TTC549 (cell line): ENCODE results near the gene BAHCC1.

Experiments
- FAIRE-seq: peaks from 2 replicates; lab custom pipeline; 2012; peaks lifted over from hg19 to GRCh38; lab: Jason Lieb, UNC

The BAHCC1 gene

DNA sequence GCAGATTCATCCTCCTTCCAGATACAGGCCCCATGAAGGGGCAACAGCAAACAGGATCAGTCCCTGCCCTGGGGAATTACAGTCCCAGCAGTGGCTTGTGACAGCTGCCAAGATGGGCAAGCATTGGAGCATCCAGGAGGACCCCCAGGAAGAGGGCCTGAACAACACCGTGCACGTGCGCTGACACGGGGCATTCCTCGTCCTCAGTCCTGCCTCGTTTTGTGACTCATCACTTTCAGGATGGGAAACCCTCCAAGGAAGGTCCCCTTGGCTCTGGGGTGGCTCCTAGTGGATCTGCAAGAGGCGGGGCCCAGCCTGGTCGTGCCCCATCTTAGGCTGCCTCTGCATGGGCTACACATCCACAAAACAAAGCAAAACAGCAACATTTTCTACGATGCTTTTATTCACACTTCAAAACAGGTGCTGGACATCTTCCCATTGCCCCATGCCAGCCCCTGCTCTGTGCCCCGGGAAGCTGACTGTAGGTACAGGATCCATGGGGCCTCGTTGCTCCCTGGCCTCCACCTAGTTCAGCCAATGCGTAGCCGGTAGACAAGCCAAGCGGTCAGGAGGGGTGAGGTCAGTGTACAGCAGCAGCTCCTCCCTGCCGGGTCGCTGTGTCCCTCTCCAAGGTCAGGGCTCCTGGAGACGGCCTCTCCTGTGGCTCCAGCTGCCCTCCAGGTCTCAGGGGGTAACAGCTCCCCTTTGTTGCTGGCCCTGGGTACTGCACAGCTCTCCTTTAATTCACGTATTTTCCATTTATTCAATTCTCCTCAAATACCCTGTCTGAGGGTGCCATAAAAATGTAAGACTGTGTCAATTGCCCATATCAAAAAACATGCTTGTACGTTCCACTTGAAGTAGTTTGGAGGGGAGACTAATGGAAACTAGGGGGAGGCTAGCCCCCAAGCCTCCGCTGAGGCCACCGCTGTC lies 85.1 kb downstream of the BAHCC1 start:
- no peak for FAIRE-seq

DNA sequence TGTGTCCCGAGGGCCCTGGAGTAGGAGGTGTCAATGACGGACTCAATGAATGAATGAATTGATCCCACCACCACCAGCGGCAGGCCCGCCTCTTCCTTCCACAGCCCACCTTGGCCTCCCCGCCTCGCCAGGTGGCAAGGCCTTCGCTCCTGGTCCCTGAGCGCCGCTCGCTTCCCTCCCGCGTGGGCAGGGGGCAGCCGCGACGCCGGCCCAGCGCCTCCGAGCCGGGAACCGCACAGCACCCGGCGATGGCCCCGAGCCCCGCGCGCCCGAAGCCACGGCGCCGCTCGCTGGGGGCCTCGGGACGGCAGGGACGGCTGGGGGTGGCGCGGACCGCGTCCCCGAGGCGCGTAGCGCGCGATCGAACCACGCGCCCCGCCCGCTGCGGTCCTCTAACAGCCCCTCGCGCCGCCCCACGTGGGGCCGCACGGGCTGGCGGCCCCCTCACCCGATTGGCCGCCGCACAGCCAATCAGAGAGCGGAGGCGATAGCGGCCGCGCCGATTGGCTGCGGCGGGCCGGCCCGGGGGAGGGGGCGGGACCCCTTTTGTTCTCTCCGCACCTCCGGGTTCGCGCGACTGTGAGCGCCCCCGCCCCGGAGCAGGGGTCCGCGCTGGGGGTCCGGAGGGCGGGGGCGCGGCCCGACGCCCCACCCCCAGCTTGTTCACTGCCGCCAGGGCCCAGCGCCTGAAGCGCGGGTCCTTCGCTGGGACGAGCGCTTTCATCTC lies 86.0 kb downstream of the BAHCC1 start:
- FAIRE-seq = no peak

DNA sequence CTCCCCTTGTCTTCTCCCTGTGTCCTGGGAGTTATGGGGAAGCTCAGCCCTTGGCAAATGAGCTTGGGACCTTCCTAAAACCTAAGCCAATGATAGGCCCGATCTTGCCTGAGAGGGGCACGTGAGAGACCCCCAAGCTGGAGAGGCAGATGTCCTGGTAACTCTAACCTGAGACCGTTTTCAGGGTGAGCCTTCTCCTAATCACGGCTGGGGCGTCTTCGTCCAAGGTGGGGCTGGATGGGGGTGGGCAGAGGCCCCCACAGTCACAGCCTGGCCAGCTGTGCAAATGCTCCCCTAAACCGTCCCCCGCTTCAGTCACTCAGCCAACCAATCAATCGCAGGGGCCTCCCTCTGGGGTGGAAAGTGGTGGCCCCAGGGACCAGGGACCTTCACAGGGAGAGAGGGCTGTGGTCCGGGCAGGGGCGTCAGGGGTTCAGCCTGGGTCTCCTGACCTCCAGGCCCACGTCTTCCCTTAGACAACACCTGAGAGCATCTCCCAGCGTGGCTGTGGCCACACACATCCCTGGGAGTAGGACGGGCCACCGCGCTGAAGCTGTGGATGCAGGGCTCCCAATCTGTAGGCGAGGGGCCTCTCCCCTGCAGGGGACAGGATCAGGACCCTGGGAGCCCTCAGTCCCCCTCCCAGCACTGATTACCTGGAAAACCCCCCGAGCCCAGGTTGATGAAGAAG lies 86.7 kb downstream of the BAHCC1 start:
- FAIRE-seq = no peak

GRCh38 chr17:81482673-81483072 lies 87.4 kb downstream of the BAHCC1 start:
- FAIRE-seq = no peak

DNA sequence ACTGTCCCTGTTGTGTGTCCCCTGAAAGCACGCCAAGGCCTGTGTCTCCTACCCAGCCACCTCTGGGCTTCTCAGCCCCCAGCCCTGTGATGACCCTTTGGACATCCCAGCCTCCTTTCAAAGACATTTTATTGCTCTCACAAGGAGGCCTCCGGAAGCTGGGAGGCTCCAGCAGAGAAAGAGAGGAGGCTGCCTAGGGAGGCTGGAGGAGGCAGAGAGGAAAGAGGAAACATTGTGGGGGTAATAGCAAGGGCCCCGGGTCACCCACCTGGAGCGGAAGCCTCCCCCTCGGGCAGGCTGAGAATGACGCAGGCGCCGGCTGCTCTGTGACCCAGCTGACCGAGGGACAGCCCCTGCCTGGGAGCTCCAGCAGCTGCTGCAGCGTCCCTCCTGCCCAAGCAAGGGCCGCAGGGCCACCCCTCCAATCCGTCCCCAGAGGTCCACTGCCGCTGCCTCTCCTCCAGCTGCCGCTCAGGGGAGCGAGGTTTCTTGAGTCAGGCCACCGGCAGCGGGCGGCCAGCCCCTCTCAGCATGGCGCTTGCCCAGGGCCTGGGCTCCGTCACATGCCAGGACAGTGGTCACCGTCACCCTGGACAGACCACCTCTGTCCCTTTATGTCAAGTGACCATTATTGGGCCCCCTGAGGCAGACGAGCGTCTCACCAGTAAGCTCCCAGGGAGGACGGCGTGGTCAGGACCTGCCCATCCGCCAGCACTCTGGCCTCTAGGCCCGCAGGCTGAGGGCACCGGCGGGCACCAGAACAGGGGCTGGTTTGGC lies 88.0 kb downstream of the BAHCC1 start:
- no peak for FAIRE-seq

DNA sequence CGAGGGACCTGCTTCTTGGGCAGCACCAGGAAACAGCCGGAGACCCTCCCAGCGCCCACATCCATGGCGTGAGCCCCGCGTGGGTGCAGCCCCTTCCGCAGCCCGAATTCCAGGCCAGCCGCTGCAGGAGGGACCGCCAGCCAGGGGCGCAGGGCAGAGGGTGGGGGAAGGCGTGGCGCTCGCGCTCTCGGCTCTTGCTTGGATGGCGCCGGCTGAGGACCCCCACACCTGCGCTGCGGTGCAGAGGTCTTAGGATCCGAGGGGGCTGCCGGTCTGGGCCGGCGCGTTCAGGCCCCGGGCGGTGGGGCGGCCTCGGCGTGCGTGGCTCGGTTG lies 88.6 kb downstream of the BAHCC1 start:
- no peak for FAIRE-seq

- FAIRE-seq = no peak
Measured at GRCh38 chr17:81484195-81484979, 89.1 kb downstream of the BAHCC1 start.

GRCh38 chr17:81486199-81486810 lies 91.0 kb downstream of the BAHCC1 start:
- FAIRE-seq = no peak

DNA sequence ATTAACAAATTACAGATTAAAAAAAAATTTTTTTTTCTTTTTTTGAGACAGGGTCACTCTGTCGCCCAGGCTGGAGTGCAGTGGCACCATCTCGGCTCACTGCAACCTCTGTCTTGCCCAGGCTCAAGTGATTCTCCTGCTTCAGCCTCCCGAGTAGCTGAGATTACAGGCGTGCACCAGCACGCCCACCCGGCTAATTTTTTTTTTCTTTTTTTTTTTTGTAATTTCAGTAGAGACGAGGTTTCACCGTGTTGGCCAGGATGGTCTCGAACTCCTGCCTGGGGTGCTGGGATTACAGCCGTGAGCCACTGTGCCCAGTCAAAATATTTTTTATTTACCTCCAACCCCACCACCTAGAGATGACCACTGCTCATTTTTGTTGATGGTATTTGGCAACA lies 91.8 kb downstream of the BAHCC1 start:
- FAIRE-seq = no peak

GRCh38 chr17:81487487-81488275 lies 92.4 kb downstream of the BAHCC1 start:
- no peak for FAIRE-seq

DNA sequence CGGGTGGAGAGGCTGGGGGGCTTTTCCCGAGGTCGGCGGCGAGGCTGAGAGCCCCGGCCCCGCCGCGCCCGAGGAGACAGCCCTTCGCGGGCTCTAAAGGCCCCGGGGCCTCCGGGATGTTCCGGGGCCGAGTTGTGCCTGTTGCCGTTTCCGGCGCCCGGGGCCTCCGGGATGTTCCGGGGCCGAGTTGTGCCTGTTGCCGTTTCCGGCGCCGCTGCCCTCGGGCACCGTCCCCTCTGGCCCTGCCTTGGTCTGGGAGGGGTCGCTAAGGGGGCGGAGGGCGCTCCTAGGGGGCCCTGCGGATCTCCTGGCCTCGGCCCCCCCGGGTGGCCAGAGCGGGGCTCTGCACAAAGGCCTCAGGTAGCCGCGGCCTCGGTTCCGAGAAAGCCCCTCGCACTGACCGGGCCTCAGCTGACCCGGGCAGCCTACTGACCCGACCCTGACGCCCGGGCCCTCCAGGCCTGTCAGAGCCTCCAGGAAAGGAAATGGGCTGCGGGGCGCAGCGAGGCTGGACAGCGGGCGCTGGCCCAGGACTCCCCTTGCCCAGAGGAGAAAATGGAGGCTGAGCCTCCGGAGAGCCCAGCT lies 93.1 kb downstream of the BAHCC1 start:
- no peak for FAIRE-seq

DNA sequence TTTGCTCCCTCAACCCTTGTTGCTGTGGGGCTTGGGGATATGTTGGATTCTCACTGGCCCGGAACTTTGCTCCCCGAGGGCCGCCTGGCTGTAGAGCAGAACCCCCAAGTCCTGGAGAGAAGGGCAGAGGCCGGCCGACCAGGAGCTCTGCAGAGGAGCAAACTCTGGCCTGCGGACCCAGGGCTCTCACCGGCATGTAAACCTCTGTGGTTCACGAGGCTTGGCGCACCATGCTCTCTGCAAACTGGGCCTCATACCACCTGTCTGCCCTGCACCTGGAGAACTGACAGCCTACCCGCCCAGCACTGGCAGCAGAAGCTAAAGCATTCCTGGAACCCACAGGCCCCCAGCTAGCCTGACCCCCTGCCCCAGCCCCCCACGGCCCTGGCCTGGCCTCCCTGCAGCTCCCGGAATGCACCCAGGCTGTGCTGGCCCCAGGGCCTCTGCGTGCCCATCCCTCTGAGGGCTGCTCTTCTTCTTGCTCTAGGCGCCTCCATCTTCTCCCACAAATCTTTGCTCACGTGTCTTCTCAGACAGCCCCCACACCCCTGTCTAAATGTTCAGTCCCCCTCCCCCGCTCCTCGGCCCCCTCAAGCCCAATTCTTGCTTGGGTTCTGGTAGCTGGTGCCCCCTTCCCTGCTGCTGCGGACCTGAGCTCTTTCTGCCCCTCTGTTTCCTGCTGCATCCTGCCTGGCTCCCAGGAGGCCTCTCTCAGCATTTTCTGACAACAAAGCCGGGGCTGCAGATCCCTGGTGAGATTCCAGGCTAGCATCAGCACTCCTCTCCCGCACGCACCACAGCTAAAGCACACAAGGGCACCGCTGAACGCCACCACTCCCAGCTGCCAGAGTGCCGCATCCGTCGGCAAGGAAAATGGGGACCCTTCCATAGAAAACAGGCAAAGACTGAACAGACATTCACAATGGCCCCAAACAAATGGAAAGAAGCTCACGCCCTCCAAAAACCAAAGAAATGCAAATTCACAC lies 94.0 kb downstream of the BAHCC1 start:
- FAIRE-seq = no peak

DNA sequence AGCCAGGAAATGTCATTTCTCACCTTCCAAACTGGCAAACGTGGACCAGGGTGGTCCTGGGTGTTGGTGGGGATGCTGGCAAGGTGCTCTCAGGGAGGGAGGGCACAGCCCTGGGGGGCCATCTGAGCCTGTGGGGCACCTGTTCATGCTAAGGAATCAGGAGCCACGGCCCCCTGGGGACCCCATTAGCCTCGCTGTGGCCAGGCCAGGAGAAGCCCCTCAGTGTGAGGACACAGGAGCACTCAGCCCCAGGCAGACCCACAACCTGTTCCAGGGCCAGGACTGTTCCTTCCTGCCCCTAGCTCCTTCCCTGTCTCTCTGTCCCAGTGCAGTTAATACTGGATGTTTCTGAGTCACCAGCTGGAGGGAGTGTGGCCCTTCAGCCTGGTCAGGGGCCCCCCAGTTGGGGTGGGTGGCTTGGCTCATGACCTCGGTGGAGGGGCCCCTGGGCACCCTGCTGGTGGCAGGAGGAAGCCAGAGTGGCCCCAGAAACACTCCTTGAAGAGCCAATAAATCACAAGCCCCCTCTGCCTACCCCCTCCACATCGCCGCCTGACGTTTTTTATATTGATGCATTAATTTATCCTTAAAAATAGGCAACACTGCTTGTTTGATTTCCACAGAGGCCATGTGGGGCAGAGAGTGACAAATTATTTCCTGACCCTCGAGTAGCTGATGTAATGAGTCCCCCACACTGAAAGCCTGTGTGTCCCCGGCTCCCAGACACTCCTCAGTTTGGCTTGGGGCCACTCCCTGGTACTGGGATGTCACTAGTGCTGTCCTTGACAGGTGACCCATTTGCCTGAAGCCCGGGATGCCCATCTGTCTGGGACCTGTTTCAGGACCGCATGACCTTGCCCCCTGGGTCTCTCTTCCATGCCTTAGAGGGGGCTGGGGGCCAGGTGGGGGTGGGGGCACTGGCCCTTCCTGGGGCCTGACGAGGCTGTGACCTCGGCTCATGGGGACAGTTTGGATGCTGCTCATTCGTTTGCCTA lies 95.0 kb downstream of the BAHCC1 start:
- FAIRE-seq = no peak

GRCh38 chr17:81491181-81491581 lies 95.9 kb downstream of the BAHCC1 start:
- no peak for FAIRE-seq

- FAIRE-seq = no peak
Measured at GRCh38 chr17:81491761-81492160, 96.5 kb downstream of the BAHCC1 start.

DNA sequence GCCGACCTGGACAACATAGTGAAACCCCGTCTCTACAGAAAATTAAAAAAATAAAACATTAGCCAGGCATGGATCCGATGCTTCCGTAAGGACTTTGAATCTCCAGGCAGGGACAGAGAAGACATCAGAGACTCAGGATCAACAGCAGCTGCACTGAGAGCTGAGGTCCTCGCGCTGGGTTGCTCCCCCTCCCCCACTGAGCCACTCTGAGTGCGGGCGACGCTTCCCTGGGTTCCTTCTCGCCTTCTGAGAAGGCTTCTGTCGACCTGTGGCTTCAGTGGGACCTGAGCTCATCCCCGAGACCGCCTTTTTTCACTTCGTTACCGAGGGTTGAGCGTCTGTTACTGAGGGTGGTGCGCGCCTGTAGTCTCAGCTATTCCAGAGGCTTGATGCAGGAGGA lies 96.9 kb downstream of the BAHCC1 start:
- no peak for FAIRE-seq

- FAIRE-seq = no peak
Measured at GRCh38 chr17:81492706-81493105, 97.4 kb downstream of the BAHCC1 start.
